Measurements from ENCODE around the gene APOBEC3H.

The APOBEC3H gene

GRCh38 chr22:39123751-39124581 is 26.9 kb downstream of the APOBEC3H start:
- DNase-seq (ENCODE audit: extremely low read depth, low read depth), result no peak
- TF ChIP-seq, protein P1, sequence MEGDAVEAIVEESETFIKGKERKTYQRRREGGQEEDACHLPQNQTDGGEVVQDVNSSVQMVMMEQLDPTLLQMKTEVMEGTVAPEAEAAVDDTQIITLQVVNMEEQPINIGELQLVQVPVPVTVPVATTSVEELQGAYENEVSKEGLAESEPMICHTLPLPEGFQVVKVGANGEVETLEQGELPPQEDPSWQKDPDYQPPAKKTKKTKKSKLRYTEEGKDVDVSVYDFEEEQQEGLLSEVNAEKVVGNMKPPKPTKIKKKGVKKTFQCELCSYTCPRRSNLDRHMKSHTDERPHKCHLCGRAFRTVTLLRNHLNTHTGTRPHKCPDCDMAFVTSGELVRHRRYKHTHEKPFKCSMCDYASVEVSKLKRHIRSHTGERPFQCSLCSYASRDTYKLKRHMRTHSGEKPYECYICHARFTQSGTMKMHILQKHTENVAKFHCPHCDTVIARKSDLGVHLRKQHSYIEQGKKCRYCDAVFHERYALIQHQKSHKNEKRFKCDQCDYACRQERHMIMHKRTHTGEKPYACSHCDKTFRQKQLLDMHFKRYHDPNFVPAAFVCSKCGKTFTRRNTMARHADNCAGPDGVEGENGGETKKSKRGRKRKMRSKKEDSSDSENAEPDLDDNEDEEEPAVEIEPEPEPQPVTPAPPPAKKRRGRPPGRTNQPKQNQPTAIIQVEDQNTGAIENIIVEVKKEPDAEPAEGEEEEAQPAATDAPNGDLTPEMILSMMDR (IDR thresholded peaks at IDR 0.05; ENCODE audit: low read depth, low read length), result no peak

- TF ChIP-seq, protein P1 (IDR thresholded peaks at IDR 0.05; ENCODE audit: low read depth, low read length), result no peak
- no peak for DNase-seq (ENCODE audit: extremely low read depth, low read depth)
These were observed 28.6 kb downstream of the APOBEC3H start for GRCh38 chr22:39125622-39126021.

GRCh38 chr22:39128508-39128907 is 31.5 kb downstream of the APOBEC3H start:
- TF ChIP-seq, protein P1 (IDR thresholded peaks at IDR 0.05; ENCODE audit: low read depth, low read length), result no peak
- no peak for DNase-seq (ENCODE audit: extremely low read depth, low read depth)

DNA sequence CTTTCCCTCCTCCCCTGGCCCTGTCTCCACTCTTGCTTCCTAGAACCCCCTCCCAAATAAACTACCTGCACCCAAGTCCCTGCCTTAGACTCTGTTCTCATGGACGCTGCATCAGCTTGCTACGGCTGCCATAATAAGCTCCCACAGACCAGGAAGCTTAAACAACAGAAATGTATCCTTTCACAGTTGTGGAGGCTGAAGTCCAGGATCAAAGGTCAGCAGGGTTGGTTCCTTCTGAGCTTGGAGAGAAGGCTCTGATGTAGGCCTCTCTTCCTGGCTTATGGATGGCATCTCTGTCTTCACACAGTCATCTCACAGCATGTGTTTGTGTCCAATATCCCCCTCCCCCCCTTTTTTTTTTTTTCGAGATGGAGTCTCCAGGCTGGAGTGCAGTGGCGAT is 32.0 kb downstream of the APOBEC3H start:
- TF ChIP-seq, protein P1 (IDR thresholded peaks at IDR 0.05; ENCODE audit: low read depth, low read length), result no peak
- no peak for DNase-seq (ENCODE audit: extremely low read depth, low read depth)

GRCh38 chr22:39129746-39130145 is 32.7 kb downstream of the APOBEC3H start:
- no peak for DNase-seq (ENCODE audit: extremely low read depth, low read depth)
- TF ChIP-seq, protein P1 (IDR thresholded peaks at IDR 0.05; ENCODE audit: low read depth, low read length), result no peak

DNA sequence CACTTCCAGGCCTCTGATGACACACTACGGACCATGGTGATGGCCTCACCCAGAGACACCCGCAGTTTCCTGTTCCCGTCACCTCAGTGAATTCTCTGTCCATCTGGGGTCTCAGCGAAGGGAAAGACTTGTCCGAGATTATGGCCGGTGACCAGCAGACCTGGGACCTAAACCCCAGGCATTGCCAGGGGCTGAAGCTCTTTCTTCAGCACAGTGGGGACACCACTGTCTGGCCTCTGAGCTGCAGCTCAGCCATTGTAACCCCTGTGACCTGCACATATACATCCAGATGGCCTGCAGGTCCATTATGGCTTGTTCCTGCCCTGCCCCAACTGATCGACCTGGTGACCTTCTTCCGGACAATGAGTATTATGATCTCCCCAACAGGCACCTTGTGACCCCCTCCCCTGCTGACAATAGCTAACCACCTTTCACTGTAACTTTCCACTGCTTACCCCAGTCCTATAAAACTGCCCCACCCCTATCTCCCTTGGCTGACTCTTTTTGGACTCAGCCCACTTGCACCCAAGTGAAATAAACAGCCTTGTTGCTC is 33.2 kb downstream of the APOBEC3H start:
- DNase-seq (ENCODE audit: extremely low read depth, low read depth), result no peak
- TF ChIP-seq, protein P1 (IDR thresholded peaks at IDR 0.05; ENCODE audit: low read depth, low read length), result no peak
